Measurements from ENCODE around the gene BID. TPM values are rescaled to one million over a fixed set of nuclear protein-coding genes. Genes with fewer than 3 reads are reported as not detected.

BID gene
- total and polyA plus RNA-seq, 4 donors, result 13.1 to 179 (median 37.5) TPM

- DNase-seq (no peak), ATAC-seq (ENCODE audit: insufficient read depth, low FRiP score) (no peak)
- no peaks in the 10 kb centered on the region for H3K27me3 ChIP-seq (ENCODE audit: control insufficient read depth in 3 of 3, insufficient read depth in 3 of 3, low read length in 2 of 3)
- no peak overlapping the region for H3K4me3 ChIP-seq
- peaks cover 0 to 3% (median 0%) of the 10 kb centered on the region in 5 donors for H3K4me1 ChIP-seq (ENCODE audit: control insufficient read depth in 5 of 5, insufficient read depth in 5 of 5, low read length in 5 of 5)
- no peaks in the 10 kb centered on the region for H3K9me3 ChIP-seq (ENCODE audit: control insufficient read depth in 4 of 4, insufficient read depth in 3 of 4, low read length in 3 of 4)
- peaks cover 10 to 27% (median 22%) of the 10 kb centered on the region in 4 donors for H3K36me3 ChIP-seq (ENCODE audit: control insufficient read depth in 4 of 4, insufficient read depth in 4 of 4, low read length in 4 of 4)
- peak overlapping the region; percentile 6 to 42 for H3K27ac ChIP-seq (ENCODE audit: low read depth in 1 of 2, low read length in 1 of 2)
- H3K9ac ChIP-seq (ENCODE audit: insufficient read depth in 1 of 2, low read length in 2 of 2), result no peak overlapping the region
- WGBS, 2 donors, result 61 to 80% methylated on average over 18 of the region's 18 CpGs
- TF ChIP-seq CTCF (IDR thresholded peaks at IDR 0.05; ENCODE audit: control extremely low read depth, extremely low read depth), result no peak
Measured at GRCh38 chr22:17726928-17727897, 47.1 kb downstream of the BID start.

GRCh38 chr22:17726006-17726927 lies 48.0 kb downstream of the BID start:
- H3K4me1 ChIP-seq (ENCODE audit: control insufficient read depth in 5 of 5, insufficient read depth in 5 of 5, low read length in 5 of 5), result peaks cover 0 to 3% (median 0%) of the 10 kb centered on the region in 5 donors
- peaks cover 10 to 27% (median 21%) of the 10 kb centered on the region in 4 donors for H3K36me3 ChIP-seq (ENCODE audit: control insufficient read depth in 4 of 4, insufficient read depth in 4 of 4, low read length in 4 of 4)
- peak overlapping the region in 1 of 2 donors; percentile 58 for H3K27ac ChIP-seq (ENCODE audit: low read depth in 1 of 2, low read length in 1 of 2)
- H3K9me3 ChIP-seq (ENCODE audit: control insufficient read depth in 4 of 4, insufficient read depth in 3 of 4, low read length in 3 of 4), result no peaks in the 10 kb centered on the region
- no peak for TF ChIP-seq CTCF (IDR thresholded peaks at IDR 0.05; ENCODE audit: control extremely low read depth, extremely low read depth)
- WGBS, 2 donors, result 85% methylated on average over 13 of the region's 13 CpGs
- no peaks in the 10 kb centered on the region for H3K27me3 ChIP-seq (ENCODE audit: control insufficient read depth in 3 of 3, insufficient read depth in 3 of 3, low read length in 2 of 3)
- H3K4me3 ChIP-seq, result no peak overlapping the region
- DNase-seq (no peak), ATAC-seq (ENCODE audit: insufficient read depth, low FRiP score) (no peak)
- H3K9ac ChIP-seq (ENCODE audit: insufficient read depth in 1 of 2, low read length in 2 of 2), result no peak overlapping the region

- H3K9me3 ChIP-seq (ENCODE audit: control insufficient read depth in 4 of 4, insufficient read depth in 3 of 4, low read length in 3 of 4), result no peaks in the 10 kb centered on the region
- no peak overlapping the region for H3K4me3 ChIP-seq
- DNase-seq (no peak), ATAC-seq (ENCODE audit: insufficient read depth, low FRiP score) (no peak)
- no peak for TF ChIP-seq CTCF (IDR thresholded peaks at IDR 0.05; ENCODE audit: control extremely low read depth, extremely low read depth)
- H3K27me3 ChIP-seq (ENCODE audit: control insufficient read depth in 3 of 3, insufficient read depth in 3 of 3, low read length in 2 of 3), result no peaks in the 10 kb centered on the region
- H3K4me1 ChIP-seq (ENCODE audit: control insufficient read depth in 5 of 5, insufficient read depth in 5 of 5, low read length in 5 of 5), result peaks cover 0 to 3% (median 0%) of the 10 kb centered on the region in 5 donors
- peak overlapping the region in 1 of 2 donors; percentile 91 for H3K27ac ChIP-seq (ENCODE audit: low read depth in 1 of 2, low read length in 1 of 2)
- peaks cover 10 to 26% (median 21%) of the 10 kb centered on the region in 4 donors for H3K36me3 ChIP-seq (ENCODE audit: control insufficient read depth in 4 of 4, insufficient read depth in 4 of 4, low read length in 4 of 4)
- no peak overlapping the region for H3K9ac ChIP-seq (ENCODE audit: insufficient read depth in 1 of 2, low read length in 2 of 2)
Measured at GRCh38 chr22:17725500-17725796, 48.8 kb downstream of the BID start.

Measured in lung (tissue), 12 donors.